ENCODE data around the gene STKLD1. TPM values are rescaled to one million over a fixed set of nuclear protein-coding genes. Genes with fewer than 3 reads are reported as not detected.

Gene STKLD1
- polyA plus RNA-seq, 1 donor: 4.4 TPM

DNA sequence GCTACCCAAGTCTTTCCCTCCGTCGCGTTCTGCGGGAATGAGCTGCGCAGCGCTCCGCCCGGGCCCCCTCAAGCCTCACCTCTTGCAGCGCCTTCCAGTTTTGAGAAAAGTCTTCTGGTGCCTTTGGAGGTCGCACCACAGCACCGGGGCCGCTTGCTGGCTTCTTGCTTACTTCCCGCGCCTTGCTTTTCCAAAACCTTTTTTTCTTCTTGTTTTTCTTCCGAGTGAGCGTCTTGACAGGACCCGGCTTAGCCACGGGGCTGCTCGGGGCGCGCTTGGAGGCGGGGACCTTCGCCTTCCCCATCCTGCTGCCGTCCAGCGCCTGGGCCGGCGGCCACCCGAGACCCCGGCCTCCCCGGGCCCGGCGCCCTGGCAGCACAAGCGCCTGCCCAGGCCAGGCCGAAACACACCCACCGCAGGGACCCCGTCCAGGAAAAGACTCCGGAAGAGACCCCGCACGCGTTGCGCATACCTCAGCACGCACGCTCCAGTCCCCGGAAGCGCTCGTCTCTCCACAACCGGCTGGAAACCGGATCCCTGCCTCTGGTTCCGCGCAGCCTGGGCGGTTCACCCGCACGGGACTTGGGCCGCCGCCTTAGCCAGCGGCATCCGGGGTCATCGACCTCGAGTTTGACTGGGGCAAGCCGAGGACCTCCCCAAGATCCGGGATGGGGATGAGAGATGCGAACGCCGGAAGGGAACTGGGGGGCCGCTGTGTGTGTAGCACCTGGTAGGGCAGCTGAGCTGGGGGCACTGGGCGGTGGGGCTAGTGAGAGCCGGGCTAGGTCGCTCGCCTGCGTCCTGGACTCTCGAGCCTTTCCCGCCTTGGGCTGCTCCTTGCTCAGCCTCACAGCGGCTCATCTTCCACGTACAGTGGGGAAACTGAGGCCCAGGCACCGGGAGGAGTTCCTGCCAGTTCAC, 41.6 kb downstream of the STKLD1 start, which contains the start of gene REXO4:
REXO4 (minus strand) TSS at position 470 of the 921 bp plus-strand sequence; CDS start at position 304, 166 bp downstream.
- DNase-seq: peak; percentile 86

DNA sequence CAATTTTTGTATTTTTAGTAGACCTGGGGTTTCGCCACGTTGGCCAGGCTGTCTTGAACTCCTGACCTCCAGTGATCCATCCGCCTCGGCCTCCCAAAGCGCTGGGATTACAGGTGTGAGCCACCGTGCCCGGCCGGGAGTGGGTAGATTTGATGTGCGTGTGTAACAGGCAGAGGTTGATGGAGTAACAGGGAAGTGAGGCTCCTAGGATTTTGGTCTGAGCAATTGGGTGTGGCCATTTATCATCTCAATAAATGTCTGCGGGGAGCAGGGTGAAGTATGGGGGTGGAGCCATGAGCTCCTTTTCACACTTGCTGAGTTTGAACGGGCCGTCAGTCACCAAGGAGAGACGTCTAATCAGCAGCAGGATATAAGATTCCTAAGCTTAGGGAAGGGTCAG, 42.8 kb downstream of the STKLD1 start:
- DNase-seq: no peak

DNA sequence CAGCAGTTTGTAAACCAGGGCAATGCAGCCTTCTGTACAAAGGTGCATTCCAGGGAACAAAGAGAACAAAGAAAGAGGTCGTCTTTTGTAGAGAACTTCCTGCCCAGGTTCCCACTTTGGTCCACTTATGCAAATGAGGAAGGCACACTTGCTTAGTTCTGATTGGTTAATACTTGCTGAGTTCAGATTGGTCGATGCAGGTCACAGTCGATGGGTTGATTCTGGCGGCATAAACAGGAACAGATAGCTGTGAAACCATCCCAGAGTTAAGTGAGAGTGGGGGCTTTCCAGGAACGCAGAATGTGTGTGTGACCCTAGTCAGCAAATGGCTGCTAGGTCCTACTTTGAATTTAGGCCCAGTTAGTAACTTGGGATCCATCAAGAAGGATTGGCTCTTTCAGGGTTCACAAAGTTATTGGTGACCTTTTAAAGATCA, 44.2 kb downstream of the STKLD1 start:
- no peak for DNase-seq

DNA sequence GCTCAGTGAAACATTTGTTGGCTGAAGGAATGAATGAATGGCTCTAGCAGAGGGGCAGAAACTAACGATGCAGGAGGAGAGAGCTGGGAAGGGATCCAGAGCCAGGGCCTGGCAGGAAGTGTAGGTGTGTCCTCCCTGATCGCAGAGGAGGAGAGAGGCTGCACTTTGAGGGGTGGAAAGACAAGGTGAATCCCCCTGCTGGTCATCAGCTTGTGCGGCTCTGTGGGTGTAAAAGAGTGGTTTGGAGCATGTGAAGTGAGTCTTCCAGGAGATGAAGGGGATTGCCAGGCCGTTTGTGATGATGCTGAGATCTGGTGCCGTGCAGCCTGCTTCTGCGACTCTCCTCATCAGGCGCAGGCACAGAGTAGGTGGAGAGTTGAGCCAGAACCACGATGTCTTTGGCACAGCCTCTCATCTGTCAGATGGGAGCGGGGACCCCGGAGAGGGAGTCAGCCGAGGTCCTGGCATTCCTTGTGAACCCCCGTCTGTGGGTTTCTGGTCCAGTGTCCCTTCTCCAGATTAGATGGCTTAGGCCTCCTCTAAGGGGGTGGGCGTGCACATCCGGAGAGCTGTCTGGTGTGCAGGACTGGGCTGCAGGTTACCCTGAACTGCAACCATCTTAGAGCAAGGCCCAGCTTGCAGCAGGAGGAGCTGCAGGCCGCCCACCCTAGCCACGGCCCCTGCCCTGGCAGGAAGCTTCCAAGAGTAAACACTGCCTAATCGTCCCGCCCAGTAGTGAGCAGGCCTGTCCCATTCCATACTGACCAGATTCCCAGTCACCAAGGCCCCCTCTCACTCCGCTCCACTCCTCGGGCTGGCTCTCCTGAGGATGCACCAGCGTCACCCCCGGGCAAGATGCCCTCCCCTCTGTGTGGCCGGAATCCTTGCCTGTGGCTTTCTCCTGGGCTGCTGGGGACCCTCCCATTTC, 45.7 kb downstream of the STKLD1 start, which contains the start of gene ADAMTS13:
ADAMTS13 (plus strand) TSS at position 753 of the 928 bp plus-strand sequence; CDS start at position 830, 77 bp downstream.
- DNase-seq: no peak

DNA sequence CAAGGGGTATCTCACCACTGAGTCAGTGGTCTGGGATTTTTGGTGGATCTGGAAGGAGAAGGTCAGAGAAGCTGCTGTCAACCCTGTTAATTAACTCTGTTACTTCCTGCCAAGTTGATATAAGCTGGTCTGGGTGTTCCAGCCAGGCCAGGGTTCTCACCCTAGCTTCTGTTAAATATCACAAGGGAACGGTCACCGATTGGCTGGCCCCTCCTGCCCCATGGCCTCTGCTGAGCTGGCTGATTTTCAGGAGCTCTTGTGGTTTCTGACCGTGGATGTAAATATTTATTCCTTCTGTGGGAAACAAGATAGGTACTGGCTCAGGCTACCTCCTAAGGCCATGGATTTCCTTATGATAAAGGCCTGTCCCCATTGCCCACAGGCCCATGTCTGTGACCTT, 47.0 kb downstream of the STKLD1 start:
- DNase-seq: no peak

DNA sequence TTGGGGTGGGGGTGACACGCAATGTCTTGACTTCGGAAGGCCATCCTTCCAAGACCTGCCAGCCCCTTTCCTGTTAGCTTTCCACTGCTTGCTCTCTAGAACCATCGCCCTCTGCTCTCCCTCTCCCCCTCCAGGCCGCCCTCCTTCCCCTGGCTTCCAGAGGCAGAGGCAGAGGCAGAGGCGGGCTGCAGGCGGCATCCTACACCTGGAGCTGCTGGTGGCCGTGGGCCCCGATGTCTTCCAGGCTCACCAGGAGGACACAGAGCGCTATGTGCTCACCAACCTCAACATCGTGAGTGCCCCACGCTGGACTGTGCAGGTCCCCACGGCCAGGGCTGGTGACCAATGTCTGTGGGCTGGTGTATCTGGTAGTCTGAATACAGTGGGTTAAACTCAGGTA, 48.0 kb downstream of the STKLD1 start:
- no peak for DNase-seq

DNA sequence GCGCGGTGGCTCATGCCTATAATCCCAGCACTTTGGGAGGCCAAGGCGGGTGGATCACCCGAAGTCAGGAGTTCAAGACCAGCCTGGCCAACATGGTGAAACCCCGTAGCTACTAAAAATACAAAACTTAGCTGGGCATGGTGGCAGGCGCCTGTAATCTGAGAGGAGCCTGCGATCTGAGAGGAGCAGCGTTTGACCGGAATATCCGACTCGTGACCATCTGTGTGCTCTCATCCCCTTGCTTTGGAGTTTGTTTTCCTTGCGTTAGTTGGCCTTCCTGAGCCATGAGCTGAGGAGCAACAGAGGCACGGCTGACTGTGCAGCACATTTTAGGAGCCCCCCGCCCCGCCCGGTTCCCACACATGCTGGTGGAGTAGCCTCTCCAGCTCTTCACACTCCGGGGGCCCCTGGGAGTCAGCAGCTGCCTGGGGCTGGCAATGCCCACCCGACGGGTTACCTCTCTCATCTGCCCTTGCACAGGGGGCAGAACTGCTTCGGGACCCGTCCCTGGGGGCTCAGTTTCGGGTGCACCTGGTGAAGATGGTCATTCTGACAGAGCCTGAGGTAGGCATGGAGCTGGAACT, 49.0 kb downstream of the STKLD1 start:
- DNase-seq: no peak

DNA sequence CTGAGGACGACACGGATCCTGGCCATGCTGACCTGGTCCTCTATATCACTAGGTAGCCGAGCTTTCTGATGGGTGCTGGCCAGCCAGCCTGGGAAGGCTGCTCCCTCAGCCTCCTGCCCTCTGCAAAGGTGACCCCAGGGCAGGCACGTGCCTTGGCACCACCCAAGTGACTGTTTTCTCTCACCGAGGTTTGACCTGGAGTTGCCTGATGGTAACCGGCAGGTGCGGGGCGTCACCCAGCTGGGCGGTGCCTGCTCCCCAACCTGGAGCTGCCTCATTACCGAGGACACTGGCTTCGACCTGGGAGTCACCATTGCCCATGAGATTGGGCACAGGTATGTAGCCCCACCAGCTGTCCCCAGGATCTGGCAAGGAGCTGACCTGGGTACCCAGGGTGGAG, 49.8 kb downstream of the STKLD1 start:
- DNase-seq: no peak

DNA sequence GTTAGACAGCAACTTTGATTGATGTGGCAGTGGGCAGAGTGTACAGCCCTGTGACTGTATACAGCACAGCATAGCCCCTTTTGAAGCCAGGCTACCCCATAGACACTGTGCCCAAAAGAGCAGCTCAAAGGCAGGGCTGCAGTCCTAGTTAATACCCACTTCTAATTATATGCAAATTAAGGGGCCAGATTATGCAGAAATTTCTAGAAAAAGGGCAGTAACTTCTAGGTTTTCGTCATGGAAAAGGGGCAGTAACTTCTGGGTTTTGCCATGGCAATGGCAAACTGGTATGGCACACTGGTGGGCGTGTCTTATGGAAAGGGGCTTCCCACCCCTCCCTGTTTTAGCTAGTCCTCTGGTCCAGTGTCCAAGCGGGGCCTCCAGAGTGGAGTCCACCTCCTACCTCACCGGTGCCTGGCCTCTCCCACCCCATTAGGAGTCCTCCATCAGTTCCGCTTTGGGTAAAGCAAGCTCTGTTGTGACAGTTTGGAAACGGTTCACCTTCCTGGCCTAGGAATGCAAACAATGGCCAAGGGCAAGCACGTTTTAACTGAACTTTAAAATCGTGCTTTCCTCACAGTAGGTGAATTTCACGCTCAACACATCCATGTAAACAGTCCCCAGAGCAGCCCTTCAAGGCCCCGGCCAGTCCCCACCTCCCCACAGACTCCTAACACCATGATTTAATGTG, 51.6 kb downstream of the STKLD1 start:
- no peak for DNase-seq

DNA sequence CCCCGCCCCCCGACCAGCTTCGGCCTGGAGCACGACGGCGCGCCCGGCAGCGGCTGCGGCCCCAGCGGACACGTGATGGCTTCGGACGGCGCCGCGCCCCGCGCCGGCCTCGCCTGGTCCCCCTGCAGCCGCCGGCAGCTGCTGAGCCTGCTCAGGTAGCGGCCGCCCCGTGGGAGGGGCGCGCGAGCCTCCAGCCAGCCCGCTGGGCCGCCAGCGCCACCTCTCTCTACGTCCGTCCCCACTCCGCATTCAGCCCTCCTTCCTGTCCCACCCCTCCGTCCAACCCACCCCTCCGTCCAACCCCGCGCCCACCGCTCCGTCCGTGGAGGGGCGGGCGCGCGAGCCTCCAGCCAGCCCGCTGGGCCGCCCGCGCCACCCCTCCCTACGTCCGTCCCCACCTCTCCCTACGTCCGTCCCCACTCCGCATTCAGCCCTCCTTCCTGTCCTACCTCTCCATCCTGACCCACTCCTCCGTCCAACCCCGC, 52.5 kb downstream of the STKLD1 start:
- DNase-seq: peak; percentile 45

DNA sequence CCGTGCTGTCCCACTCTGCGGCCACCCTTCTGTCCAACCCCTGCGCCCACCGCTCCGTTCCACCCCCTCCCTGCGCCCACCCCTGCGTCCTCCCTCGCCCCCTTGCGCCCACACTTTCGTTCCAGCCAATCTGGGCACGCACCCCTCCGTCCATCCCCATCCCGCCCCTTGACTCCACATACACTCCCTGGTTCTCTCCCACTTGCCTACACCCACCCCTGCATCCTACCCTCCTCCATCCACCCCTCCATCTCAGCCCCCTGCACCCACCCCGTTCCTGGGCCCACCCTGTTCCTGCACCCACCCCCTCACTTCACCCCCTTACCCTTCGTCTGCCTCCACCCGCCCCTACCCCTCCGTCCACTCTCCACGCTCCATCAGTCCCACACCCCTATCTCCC, 53.0 kb downstream of the STKLD1 start:
- DNase-seq: no peak

DNA sequence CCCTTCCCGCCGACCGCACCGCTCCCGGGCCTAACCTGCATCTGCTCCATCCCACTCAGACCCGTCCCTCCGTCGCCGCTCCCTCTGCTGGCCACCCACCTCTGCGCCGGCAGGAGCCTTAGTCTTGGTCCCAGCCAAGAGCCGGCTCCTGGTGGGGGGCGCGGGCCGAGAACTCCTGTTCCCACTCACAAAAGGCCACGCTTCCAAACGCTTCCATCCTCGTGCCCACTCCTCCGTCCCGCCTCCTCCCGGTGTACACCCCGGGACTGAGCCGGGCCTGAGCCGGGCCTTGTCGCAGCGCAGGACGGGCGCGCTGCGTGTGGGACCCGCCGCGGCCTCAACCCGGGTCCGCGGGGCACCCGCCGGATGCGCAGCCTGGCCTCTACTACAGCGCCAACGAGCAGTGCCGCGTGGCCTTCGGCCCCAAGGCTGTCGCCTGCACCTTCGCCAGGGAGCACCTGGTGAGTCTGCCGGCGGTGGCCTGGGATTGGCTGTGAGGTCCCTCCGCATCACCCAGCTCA, 53.5 kb downstream of the STKLD1 start:
- DNase-seq: peak; percentile 46

DNA sequence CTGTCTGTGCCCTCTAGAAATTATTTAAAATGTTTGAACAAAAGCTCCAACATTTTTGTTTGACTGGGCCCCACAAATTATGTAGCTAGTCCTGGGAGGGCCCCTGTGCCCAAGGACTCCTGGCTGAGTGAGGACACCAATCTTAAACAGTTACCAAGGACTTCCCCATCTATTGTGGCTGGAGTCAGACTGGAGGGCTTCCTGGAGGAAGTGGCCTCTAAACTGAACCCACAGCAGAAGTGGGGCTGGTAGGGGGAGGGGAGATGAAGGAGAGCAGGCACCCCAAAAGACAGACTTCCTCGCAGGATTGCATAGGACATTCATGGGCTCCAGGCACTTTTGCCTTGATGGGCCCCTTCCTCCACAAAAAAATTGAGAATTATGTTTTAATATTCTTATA, 54.1 kb downstream of the STKLD1 start:
- DNase-seq: no peak

DNA sequence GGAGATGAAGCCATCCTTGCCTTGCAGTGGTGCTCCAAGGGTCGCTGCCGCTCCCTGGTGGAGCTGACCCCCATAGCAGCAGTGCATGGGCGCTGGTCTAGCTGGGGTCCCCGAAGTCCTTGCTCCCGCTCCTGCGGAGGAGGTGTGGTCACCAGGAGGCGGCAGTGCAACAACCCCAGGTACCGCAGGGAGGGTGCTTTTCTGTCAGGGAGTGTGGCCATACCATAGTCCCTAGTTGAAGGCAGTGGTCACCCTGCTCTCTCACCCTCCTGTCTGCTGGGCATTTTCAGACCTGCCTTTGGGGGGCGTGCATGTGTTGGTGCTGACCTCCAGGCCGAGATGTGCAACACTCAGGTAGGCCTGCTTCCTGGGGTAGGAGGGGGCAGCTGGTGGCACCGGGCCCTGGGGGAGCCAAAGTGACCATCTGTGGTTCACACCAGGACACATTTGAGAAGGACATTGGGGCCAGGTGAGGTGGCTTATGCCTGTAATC, 57.2 kb downstream of the STKLD1 start:
- no peak for DNase-seq

DNA sequence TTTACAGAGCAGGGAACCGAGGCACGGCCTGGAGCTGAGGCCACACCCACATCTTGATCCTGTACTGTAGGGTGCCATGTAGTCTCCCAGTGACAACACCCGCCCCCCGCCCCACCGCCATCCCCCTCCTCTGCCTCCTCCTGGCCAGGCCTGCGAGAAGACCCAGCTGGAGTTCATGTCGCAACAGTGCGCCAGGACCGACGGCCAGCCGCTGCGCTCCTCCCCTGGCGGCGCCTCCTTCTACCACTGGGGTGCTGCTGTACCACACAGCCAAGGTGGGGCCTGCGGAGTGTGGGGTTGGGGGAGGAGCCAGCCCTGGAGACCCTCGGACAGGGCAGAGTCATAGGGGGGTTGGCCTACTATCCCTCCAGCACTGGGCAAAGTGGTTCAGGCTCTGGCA, 60.5 kb downstream of the STKLD1 start:
- DNase-seq: no peak

DNA sequence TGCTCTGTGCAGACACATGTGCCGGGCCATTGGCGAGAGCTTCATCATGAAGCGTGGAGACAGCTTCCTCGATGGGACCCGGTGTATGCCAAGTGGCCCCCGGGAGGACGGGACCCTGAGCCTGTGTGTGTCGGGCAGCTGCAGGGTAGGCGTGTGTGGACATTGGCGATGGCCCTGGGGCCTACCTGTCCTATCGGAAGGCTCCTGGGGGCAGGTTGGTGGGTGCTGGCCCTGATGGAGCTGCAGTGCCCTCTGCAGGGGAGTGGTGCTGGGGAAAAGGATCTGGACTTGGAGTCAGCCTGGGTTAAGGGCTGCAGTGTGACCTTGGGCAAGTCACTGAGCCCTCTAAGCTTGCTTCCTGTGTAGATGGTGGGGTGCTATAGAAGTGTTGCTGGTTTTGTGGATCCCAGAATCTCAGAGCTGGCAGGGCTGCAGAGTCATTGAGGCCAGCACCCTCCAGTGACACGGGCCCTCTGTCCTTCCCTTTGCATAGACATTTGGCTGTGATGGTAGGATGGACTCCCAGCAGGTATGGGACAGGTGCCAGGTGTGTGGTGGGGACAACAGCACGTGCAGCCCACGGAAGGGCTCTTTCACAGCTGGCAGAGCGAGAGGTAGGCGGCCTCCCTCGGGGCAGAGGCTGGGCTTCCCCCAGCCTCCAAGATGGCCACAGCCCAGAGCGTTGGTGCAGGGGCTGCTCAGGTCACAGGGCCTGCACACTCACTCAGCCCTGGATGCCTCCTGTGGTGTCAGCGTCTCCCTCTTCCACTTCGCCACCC, 61.8 kb downstream of the STKLD1 start:
- DNase-seq: no peak

DNA sequence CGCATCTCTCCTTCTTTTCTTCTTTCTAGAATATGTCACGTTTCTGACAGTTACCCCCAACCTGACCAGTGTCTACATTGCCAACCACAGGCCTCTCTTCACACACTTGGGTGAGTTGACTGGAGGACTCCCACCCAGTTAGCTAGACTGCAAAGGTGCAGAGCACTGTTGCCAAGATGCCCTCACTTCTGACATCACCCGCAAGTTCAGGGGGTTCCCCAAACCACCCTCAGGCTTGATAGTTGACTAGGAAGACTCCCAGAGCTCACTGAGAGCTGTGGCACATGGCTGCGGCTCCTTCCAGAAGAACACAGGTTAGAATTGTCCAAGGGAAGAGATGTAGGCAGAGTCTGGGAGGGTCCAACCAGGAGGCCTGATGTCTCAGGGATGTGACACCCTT, 63.2 kb downstream of the STKLD1 start:
- DNase-seq: no peak

DNA sequence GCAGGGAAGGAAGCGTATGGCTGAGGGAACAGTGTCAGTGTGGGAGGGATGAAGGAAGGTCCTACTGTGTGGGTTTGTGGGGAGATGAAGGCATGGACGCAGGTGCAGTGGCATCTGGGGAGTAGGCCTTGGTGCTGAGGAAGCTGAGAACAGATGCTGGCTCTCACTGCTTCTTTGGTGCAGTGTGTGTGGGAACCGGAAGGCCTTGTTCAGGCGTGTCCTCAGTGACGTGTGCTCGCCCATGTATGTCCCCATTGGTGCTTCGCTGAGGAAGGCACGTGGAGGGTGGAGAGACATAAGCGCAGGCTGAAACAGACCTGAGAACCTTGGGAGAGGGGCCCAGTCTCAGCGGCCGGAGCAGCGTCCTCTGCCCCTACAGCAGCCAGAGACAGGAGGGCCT, 64.7 kb downstream of the STKLD1 start:
- no peak for DNase-seq

DNA sequence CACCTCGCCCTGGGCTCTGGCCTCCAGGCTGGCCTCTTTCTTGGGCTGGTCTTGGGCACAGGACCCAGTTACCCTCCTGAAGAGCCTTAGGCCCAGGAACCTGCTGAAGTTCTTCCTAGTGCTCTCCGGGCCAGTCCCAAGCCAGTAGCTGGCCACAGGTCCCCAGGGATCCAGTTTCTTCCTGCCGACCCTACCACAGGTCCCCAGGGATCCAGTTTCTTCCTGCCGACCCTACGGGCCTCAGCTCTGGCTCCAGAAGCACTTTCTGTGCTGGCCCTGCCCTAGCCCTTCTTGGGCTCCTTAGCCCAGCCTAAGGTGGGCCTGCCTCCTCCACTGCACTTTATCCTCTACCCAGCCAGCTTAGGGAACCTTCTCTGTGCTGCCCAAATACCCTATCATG, 65.4 kb downstream of the STKLD1 start:
- DNase-seq: no peak

DNA sequence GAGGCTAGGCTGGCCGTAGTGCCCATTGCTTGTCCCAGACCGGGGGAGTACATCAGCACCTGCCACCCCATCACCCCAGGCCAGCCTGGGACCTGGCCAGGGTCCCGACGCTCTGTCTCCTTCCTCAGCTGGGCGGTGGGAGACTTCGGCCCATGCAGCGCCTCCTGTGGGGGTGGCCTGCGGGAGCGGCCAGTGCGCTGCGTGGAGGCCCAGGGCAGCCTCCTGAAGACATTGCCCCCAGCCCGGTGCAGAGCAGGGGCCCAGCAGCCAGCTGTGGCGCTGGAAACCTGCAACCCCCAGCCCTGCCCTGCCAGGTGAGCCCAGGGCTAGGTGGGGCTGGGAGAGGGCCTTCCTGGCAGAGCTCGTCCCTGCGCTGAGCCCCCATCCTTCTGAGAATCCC, 67.1 kb downstream of the STKLD1 start:
- DNase-seq: no peak

All from left kidney (tissue), 2 donors.